HG02852 (cell line): ENCODE data around the gene LHFPL5.

ENCODE experiments used
- ATAC-seq: cut with Tn5 transposase; IDR thresholded peaks from one replicate; pipeline ENCODE4 v1.9.1; 2021; ENCODE audit warnings: mild to moderate bottlenecking, moderate library complexity; ENCODE audit not compliant: unreplicated experiment

LHFPL5 gene

DNA sequence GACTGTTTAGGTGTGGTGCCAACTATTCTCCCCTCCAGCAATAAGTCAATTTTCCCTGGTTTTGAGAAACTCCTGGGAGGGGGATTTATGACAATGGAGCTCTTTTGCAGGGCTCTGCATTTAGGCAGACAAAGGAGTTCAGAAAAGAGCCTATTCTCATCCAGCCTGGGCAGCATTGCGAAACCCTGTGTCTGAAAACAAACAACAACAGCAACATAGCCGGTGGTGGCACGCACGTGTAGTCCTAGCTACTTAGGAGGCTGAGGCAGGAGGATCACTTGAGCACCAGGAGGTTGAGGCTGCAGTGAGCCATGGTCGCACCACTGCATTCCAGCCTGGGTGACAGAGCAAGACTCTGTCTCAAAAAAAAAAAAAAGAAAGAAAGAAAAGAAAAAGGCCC is 14.5 kb upstream of the LHFPL5 start:
- ATAC-seq, result no peak

DNA sequence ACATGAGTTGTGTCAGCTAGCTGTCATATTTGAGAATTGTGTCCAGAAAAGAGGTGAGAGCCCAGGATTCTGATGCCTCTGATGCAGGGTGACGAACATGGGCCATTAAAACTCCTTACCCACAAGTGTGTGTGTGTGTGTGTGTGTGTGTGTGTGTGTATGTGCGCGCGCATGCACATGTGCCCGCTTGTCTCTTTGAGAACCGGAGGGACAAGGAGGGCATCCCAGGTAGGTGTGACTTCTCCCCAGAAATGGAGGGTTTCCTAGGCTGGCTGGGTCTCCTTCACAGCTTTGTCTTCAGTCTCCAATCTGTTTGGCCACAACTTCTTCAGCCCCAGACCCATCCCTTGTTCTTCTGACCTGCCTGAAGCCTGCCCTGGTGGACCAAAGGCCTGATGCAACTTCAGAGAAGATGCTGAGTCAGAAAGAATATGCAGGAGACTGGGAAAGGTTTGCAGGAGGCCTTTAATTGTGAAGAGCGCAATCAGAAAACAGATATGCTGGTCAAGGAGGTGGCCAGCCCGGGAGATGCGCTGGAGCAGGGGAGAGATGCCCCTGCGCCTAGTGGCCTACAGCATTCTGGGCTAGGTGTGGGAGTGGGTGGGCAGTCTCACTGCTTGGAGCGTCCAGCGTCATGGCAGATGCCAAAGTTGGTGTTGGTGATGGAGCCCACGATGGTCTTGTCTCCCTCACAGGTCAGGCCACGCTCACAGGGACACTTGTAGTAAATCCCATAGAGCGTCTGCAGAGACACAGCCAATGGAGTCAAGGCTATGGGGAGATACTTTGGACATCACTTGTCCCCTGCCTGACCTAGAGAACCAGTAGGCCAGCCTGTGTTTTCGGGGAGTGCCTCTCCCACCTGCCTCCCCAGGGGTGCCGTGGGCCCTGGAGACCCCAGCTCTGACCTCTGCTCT is 10.4 kb upstream of the LHFPL5 start:
- no peak for ATAC-seq

DNA sequence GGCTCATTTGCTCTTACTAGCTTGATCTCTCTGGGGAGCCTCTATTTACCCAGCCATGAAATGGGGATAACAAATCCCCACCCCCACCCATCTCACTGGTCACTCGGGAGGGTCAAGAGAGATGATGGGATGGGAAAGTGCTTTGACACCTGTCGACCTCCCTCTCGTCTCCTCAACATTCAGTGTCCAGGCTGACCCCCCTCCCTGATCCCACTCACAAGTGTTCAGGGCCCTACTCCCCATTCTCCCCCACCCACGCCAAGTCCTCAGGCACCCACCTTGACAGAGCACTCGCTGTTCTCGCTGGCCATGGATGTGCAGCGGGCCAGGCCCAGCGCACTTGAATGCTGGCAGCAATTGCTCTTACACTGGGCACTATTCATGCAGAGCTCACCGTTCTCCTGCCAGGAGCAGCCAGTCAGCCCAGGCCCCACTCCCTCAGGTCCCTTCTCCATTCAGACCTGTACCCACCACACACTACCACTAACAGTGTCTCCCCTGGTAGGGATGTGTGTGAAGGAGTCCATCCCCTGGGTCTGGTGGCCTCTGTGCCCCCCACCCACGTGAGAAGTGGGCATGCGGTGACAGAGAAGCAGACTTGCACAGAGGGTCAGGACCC is 9.6 kb upstream of the LHFPL5 start:
- ATAC-seq, result no peak

DNA sequence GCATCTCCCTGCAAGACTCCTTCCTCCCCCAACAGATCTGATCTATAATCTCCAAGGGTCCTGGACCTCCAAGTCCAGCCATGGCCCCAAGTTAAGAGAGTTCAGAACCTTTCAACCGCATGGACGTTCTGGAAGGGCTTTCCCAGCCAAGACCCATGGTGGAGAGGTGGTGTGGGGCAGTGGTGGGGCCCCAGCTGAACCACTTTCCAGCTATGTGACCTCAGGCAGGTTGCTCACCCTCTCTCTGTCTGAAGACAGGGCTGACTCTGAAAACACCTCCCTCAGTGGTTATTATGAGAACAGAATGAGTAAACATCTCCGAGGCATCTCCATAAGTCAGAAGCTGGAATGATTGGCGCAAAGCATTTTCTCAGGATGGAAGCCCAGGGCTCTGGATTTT is 8.9 kb upstream of the LHFPL5 start:
- no peak for ATAC-seq

DNA sequence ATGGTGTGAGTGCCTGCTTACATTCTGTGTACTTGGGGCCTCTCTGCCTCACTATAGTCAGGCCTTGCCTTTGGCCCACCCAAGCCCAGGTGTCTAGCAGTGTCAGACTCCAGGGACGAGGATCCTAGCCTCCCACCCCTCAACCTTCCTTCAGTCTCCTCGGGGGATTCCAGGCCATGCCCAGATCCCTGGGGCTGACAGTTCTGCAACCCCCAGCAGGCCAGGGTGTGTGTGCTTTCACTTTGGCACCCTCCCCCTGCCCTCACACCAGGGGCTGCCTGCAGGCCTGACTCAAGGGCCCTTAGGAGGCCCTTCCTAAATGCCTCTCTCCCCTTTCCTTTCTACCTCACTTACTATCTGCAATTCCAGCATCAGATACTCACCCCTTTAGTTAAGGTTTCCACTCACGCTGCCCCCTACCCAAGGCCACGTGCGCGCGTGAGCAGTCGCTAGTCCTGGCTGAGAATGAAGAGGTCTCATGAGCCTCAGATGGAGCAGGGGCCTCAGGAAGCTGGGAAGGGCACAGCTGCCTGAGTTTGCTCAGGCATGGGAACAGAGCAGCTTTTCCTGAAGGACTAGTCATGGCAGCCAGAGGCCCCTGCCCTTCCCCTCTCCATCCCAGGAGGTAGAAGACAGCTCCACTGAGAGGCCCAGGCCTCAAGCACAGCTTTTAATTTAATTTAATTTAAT is 7.2 kb upstream of the LHFPL5 start:
- ATAC-seq, result no peak

DNA sequence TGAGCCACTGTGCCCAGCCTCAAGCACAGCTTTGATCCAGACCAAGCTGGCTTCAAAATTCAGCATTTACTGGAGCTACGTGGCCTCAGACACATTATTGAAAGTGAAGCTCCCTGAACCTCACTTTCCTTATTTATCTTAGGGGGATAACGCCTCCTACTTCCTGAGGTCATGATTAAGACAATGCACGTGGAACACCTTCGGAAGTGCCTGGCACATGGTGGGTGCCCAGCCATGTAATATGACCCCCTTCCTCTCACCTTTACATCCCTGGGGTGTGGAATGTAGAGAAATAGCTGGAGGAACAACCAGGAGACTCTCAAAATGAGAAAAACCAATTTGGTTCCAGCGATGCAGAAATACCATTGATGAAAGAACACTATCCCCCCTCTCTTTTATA is 6.4 kb upstream of the LHFPL5 start:
- ATAC-seq, result no peak

DNA sequence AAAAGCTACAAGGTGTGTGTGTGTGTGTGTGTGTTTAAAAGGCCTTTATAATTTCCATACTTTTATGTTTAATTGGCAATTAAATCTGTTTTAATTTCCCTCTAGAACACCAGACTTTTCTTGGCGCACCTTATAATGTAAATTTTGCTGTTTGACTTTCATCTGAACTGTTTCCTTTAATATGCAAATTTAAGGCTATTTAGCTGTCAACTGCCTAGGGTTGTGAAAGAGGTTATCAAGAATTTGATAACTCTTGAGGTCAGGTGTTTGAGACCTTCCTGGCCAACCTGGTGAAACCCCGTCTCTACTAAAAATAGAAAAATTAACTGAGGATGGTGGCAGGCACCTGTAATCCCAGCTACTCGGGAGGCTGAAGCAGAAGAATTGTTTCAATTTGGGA is 4.0 kb upstream of the LHFPL5 start:
- ATAC-seq, result no peak

DNA sequence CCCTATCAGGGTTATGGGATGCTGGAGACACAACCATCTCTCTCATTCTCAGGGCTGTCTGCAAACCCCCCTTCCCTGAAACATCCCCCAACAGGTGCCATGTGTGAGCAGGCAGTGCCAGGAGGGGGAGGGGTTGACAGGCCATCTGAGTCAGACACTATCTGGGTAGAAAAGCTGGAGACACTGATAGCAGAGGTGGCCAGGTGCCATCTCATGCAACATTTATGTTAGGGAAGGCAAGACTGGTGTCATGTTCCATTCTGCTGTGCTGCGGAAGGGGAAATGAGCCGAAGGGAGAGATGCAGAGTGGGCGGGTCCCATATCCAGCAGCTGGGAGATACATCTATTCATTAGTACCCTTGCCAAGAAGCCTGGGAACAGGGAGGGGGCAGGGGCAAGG is 3.5 kb downstream of the LHFPL5 start:
- ATAC-seq, result no peak

DNA sequence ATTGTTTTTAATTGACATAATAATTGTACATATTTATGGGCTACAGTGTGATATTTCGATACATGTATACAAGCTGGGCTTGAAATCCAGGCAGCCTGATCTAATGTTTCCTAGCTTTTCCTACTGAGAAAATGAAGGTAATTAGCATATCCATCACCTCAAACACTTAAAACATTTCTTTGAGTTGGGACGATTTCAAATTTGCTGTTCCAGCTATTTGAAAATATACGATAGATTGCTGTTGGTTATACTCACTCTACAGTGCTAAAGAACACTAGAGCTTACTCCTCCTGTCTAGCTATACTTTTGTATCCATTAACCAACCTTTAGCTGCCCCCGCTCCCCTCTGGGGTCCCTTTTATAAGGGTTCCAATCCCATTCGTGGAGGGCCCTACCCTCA is 4.7 kb downstream of the LHFPL5 start:
- no peak for ATAC-seq

DNA sequence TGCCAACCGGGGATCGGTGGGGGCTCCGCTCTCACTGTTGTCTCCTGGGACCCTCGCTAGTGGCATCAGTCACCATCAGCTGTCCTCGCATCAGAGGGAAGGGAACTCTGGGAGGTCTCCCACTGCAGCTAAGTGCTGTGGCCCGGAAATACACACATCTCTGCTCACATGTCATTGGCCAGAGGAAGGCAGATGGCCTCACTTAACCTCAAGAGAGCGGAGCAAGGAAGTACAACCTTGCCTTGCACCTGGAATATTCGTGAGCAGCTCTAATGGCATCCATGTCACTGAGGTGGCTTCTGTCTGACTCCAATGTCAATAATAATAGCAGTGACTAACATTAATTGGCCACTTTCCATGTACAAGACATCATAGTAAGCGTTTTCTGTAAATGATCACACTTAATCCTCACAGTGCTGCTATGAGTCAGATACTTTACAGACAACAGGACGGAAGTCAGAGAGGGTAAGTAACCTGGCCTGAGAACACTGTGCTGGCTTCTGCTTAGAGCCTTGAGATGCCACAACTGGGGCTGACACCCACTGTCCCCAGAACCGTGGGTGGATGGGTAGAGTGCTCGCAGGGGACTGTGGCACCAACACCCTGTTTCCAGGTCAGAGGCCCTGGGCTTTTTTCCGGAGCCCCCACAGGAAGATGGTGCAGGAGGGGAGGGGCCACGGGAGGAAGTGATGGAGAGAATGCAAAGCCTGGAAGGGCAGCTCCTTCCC is 6.0 kb downstream of the LHFPL5 start:
- no peak for ATAC-seq

DNA sequence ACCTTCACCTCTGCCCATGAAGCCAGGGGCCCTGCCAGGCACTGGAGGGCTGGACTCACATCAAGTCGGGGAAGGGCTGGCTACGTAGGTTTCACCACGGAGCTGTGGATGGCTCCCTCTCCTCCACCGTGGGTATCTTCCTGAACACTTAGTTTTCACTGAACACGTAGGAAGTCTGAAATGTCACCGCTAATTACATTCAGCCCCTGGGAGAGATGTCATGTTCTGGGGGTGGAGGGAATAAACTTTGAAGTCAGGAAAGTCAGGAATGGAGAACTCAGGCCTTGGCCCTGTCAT is 6.5 kb downstream of the LHFPL5 start:
- no peak for ATAC-seq

DNA sequence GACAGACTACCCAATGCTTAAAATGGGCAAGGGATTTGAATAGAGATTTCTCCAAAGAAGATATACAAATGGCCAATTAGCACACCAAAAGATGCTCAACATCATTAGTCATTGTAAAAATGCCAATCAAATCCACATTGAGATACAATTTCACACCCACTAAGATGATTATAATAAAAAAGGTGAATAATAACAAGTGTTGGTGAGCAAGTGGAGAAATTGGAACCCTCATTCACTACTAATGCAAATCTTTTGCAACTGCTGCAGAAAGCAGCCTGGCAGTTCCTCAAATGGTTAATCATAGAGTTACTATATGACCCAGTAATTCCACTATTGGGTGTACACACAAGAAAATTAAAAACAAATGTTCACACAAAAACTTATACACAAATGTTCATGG is 12.4 kb downstream of the LHFPL5 start:
- ATAC-seq, result no peak

DNA sequence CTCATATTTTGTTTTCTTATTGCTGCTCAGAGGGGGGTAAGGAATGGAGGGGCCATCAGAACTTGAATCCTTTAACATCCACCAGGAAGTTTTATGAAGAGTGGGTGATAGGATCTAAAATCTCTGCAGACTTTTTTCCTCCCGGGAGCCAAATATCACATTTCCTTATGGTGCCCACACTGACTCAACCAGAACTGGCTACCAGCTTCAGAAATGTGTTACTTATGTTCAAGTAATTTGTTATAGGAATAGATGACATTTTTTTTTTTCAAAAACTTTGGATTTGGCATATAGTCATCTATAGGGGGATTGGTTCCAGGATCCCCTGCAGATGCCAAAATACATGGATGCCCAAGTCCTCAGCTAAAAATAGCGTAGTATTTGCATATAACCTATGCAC is 18.4 kb downstream of the LHFPL5 start:
- no peak for ATAC-seq

DNA sequence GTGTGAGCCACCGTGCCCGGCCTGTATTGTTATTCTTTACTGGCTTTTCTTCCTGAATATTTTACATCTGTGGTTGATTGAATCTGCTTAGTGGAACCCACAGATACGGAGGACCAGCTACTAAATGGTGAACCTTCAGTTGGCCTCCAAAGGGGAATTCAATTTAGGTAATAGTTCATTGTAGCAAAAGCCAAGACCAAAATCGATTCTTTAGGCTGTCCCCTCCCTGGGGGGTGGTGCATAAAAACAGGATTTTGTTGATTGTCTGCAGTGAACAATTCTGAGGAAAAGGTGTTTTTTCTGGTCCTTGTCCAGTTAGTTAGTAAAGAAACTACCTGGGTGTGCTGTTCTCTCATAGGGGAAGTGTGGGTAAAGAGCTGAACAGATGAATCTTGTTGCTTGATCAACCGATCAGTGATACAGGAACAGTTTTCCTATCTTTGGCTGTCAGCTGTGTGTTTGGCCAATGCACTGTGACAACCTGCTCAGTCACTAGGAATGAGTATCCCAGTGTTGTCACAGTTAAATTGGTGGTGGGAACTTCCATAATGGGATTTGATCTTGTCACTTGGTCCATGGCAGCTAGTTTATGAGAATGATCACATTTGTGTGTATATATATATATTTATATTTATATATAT is 19.5 kb downstream of the LHFPL5 start:
- ATAC-seq, result no peak

DNA sequence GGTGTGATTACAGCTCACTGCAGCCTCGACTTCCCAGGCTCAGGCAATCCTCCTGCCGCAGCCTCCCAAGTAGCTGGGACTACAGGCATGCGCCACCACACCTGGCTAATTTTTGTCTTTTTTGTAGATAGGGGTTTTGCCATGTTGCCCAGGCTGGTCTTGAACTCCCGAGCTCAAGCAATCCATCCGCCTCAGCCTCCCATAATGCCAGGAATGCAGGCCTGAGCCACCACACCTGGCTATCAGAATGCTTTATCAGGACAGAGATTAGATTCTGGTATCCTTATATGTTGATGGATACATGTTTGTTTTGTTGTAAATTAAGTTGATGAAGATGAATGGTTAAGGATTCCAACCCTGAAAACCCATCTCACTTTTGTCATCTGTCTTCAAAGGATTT is 24.2 kb downstream of the LHFPL5 start:
- ATAC-seq, result no peak

DNA sequence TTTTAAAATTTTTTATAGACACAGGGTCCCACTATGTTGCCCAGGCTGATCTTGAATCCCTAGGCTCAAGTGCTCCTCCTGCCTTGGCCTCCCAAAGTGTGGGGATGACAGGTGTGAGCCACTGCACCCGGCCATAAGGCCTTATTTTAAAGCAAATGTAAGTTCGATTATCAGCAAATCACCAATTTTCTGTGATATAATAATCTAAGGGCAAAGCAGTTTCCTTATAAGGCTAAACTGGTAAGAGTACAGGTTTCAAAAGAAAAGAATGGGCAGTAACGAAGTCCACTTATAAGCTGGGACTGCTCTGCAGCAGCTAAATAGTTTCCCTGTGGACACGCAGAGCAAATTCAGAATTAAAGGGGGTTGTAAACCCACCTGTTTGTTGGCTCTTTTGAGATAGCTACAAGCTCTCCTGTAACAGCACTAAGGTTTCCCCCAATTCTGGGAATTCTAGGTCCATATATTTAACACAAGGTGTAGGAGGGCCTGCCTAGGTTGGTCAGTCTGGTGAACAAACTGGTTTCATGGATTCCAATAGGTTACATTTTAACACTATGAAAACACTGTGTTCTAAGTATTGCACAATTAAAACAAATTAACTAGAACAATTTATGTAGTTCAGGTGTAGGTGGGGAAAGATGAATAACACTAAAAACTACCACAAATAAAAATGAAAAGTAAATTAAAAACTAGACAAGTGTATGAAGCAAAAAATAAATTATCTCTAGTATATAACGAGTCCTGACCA is 26.3 kb downstream of the LHFPL5 start:
- no peak for ATAC-seq

DNA sequence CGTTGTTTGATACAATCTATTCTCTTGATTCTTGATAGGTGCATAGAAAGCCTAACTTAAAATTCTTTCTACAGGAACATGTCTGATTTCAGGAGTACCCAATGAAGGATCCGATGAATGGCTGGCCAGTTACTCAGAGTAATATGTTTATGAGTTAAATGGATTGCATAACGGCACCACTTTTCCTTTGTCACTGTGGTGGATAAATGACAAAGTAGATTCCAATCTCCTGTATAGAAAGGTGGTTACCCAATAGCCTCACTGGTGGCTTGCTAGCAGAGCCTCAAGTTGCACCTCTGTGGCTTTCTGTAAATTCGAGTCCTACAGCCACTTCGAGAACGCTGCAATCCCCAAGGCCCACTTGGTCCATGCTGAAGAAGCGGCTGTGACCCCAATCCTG is 28.4 kb downstream of the LHFPL5 start:
- no peak for ATAC-seq

DNA sequence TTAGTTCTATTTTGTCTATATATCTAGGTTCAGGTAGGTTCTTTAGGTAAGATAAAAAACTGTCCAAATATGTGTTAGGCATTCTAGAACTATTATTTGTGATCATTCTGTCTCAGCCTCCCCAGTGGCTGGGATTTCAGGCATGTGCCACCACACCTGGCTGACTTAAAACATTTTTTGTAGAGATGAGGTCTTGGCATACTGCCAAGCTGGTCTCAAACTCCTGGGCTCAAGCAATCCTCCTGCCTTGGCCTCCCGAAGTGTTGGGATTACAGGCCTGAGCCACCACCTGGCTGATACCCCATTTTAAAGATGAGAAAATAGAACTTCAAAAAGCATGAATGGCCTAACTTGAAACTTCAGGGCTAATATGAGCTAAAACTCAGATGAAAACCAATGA is 33.9 kb downstream of the LHFPL5 start:
- no peak for ATAC-seq

DNA sequence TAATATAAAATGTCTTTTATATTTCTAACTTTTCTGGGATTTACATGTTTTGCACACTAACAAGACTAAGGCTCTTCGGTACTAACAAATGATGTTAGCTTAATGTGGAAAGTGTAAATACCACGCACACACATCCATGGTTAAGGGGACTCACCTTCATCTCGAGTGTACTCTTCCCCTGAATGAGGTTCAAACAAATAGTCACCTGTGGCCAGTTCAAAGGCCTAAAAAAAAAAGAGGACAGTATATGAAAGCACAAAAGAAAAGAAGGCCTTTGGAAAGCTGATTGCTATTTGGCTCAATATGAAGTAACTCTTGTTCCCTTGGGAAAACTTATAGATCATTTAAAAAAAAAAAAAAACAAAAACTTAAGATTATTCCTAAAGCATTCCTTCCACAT is 37.2 kb downstream of the LHFPL5 start:
- ATAC-seq, result no peak

DNA sequence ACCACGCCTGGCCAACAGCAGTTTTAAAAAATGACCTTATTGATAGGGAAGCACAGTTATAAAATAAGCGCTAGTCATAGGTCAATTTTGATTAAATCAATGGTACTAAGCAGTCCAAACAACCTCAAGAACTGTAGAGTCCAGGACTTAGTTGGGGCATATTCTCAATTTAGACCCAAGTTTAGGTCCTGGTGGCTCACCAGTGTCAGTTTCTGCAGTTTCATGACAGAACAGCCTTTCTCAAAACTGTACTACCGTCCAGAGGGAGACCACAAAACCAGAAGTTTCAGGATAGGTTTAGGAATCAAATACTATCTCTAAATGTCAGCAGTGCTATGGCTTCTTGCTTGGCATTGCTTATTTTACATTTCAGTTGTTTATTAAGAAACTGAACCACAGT is 39.1 kb downstream of the LHFPL5 start:
- ATAC-seq, result no peak
